RWPE2 (cell line): ENCODE results near the gene SH3BP4.
"Not testable (repeated sequence)": the region's sequence is repeated elsewhere in the genome, so short reads cannot be mapped to it uniquely, and the experiment has no call there.

Experiments
- ATAC-seq: fragments of 200-7000 bp; cut with Tn5 transposase; 3 replicates; pipeline ENCODE4 v1.9.1; 2021; ENCODE audit warnings: low read depth
- DNase-seq: peaks from one replicate; pipeline ENCODE4 v3.0.0-alpha.2; 2020; ENCODE audit warnings: low spot score
- H3K27ac ChIP-seq: fragments of 450-650 bp; 2 replicates; pipeline ENCODE4 v1.5.1; 2017; ENCODE audit warnings: mild to moderate bottlenecking; ENCODE audit not compliant: poor library complexity, severe bottlenecking
- H3K27me3 ChIP-seq: fragments of 250-450 bp; sonication (Bioruptor Pico); 2 replicates; pipeline ENCODE4 v1.5.1; 2021; ENCODE audit warnings: mild to moderate bottlenecking, moderate library complexity; ENCODE audit not compliant: insufficient read depth, poor library complexity, severe bottlenecking
- H3K36me3 ChIP-seq: fragments of 250-450 bp; sonication (Bioruptor Pico); 2 replicates; pipeline ENCODE4 v1.5.1; 2020; ENCODE audit warnings: low read depth, mild to moderate bottlenecking, moderate library complexity
- H3K4me1 ChIP-seq: fragments of 250-450 bp; sonication (Bioruptor Pico); 2 replicates; pipeline ENCODE4 v1.5.1; 2021; ENCODE audit warnings: mild to moderate bottlenecking, moderate library complexity; ENCODE audit not compliant: insufficient read depth, poor library complexity, severe bottlenecking
- H3K4me3 ChIP-seq: fragments of 250-450 bp; sonication (Bioruptor Pico); 2 replicates; pipeline ENCODE4 v1.5.1; 2021; ENCODE audit warnings: mild to moderate bottlenecking, moderate library complexity; ENCODE audit not compliant: severe bottlenecking
- H3K9me3 ChIP-seq: fragments of 250-450 bp; sonication (Bioruptor Pico); 2 replicates; pipeline ENCODE4 v1.5.1; 2021; ENCODE audit warnings: mild to moderate bottlenecking, moderate library complexity; ENCODE audit not compliant: severe bottlenecking
- TF ChIP-seq, protein P1 (sequence below): fragments of 450-650 bp; IDR thresholded peaks from one replicate; pipeline ENCODE4 v1.5.1; 2017; ENCODE audit warnings: mild to moderate bottlenecking, moderate library complexity; ENCODE audit not compliant: poor library complexity, severe bottlenecking

Gene SH3BP4

DNA sequence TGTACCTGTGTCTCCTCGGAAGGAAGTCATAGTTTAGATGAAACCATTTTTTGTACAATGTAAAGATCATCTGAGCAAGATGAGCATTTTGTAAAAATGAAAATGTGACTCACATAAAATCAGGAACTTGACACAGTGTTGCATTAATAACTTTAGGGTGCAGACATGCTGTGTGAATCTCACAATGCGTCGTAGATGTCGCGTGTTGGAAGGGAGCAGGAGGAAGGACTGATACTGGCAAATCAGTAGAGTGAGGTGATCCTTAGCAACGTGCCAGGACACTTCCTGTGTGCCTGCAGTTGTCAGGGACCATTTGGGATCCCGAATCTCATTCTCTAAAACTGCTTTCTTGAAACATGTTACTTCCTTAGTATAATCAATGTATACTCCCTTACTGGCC lies 103.1 kb downstream of the SH3BP4 start:
- Histone ChIP-seq H3K4me1 (peaks cover 11% of the 10 kb centered on the region), H3K27ac (no peak overlapping the region), H3K27me3 (no peaks in the 10 kb centered on the region), H3K4me3 (no peak overlapping the region), H3K9me3 (no peaks in the 10 kb centered on the region), H3K36me3 (peaks cover 38% of the 10 kb centered on the region)
- ATAC-seq (no peak), DNase-seq (no peak)
- TF ChIP-seq, protein P1, sequence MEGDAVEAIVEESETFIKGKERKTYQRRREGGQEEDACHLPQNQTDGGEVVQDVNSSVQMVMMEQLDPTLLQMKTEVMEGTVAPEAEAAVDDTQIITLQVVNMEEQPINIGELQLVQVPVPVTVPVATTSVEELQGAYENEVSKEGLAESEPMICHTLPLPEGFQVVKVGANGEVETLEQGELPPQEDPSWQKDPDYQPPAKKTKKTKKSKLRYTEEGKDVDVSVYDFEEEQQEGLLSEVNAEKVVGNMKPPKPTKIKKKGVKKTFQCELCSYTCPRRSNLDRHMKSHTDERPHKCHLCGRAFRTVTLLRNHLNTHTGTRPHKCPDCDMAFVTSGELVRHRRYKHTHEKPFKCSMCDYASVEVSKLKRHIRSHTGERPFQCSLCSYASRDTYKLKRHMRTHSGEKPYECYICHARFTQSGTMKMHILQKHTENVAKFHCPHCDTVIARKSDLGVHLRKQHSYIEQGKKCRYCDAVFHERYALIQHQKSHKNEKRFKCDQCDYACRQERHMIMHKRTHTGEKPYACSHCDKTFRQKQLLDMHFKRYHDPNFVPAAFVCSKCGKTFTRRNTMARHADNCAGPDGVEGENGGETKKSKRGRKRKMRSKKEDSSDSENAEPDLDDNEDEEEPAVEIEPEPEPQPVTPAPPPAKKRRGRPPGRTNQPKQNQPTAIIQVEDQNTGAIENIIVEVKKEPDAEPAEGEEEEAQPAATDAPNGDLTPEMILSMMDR: no peak

DNA sequence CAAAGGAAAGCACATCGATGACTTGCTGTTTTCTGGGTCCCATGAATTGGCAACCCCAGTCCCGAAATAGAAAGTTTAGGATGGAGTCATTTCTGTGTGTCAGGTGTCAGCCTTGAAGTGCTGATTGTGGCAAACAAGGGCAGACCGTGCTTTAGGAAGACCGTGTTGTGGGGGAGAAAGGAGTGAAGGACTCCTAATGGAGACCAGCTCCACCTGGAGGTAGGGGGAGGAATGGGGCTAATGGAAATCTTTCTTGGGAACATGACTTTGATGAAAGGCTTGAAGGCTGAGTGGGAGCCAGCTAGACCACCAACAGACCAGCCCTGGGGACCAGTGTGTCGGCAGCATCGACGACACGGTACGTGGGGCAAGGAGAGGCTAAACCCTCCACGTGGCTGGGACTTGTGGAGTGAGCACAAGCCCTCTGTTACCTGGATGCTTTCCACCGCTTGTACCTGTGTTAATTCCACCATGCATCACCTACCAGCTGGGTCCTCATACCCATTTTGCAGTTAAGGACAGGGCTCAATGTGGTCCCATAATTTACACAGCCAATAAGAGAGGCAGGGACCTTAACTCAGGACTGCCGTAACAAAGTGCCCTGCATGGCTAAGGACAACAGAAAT lies 104.2 kb downstream of the SH3BP4 start:
- no peak overlapping the region for H3K4me3 ChIP-seq
- H3K36me3 ChIP-seq: peaks cover 38% of the 10 kb centered on the region
- peaks cover 2% of the 10 kb centered on the region for H3K4me1 ChIP-seq
- no peaks in the 10 kb centered on the region for H3K9me3 ChIP-seq
- peak; percentile 37; the same call in 2 of the 3 replicates for ATAC-seq
- DNase-seq: no peak
- TF ChIP-seq, protein P1: peak; percentile 71
- H3K27me3 ChIP-seq: no peaks in the 10 kb centered on the region
- H3K27ac ChIP-seq: no peak overlapping the region

DNA sequence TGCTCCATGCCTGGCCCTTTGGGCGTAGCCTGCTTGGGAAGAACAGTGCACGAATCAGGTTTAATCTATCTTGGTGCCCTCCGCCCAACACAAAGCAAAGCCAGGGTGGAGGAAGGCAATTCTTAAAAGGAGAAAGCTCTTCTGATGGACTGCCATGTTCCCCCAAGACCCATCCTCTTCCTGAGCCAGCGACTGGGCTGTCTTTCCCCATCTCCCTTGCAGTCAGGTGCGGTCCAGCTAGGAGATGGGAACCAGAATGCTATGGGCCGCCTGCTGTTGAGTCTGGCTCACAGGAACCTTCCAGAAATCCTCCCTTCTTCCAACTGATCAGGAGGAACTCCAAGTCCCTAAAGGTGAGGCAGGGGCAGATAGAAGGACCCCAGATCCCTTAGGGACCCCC lies 105.0 kb downstream of the SH3BP4 start:
- H3K9me3 ChIP-seq: no peaks in the 10 kb centered on the region
- H3K27ac ChIP-seq: no peak overlapping the region
- TF ChIP-seq, protein P1: no peak
- H3K27me3 ChIP-seq: no peaks in the 10 kb centered on the region
- H3K36me3 ChIP-seq: peaks cover 35% of the 10 kb centered on the region
- no peak for ATAC-seq
- H3K4me3 ChIP-seq: no peak overlapping the region
- no peaks in the 10 kb centered on the region for H3K4me1 ChIP-seq
- DNase-seq: no peak

DNA sequence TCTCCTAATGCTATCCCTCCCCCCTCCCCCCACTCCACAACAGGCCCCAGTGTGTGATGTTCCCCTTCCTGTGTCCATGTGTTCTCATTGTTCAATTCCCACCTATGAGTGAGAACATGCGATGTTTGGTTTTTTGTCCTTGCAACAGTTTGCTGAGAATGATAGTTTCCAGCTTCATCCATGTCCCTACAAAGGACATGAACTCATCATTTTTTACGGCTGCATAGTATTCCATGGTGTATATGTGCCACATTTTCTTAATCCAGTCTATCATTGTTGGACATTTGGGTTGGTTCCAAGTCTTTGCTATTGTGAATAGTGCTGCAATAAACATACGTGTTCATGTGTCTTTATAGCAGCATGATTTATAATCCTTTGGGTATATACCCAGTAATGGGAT lies 105.8 kb downstream of the SH3BP4 start:
- ATAC-seq, DNase-seq, H3K9me3 ChIP-seq, H3K4me3 ChIP-seq, H3K4me1 ChIP-seq, H3K27me3 ChIP-seq, H3K27ac ChIP-seq: not testable (repeated sequence)
- peaks cover 26% of the 10 kb centered on the region for H3K36me3 ChIP-seq

DNA sequence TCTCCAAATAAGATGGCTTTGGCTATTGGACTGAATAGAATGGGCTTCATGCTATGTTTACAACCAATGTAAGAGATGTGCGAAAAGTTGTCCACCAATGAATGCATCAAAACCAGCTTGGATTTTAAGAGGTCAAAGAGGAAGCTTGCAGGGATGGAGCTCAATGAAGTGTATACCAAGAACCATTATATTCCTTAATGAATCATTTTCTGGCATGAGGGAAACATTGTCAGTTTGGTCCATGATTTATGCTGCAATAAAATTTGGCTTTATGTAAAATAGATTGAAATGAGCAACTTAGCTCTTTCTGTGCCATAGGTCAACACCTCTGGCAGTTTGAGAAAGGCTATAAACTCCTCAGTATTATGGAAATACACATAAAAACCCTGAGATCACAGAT lies 107.3 kb downstream of the SH3BP4 start:
- TF ChIP-seq, protein P1: no peak
- DNase-seq: no peak
- no peak overlapping the region for H3K27ac ChIP-seq
- H3K36me3 ChIP-seq: peaks cover 13% of the 10 kb centered on the region
- H3K4me3 ChIP-seq: no peak overlapping the region
- H3K9me3 ChIP-seq: no peaks in the 10 kb centered on the region
- no peak for ATAC-seq
- no peaks in the 10 kb centered on the region for H3K4me1 ChIP-seq
- H3K27me3 ChIP-seq: no peaks in the 10 kb centered on the region
